ENCODE measurements around the gene TTLL7. TPM values are rescaled to one million over a fixed set of nuclear protein-coding genes. Genes with fewer than 3 reads are reported as not detected.
"Not testable (repeated sequence)": the region's sequence is repeated elsewhere in the genome, so short reads cannot be mapped to it uniquely, and the experiment has no call there.

Gene TTLL7
- total RNA-seq, 4 donors from 2014 or later, result 3.0 to 15.1 (median 4.4) TPM

DNA sequence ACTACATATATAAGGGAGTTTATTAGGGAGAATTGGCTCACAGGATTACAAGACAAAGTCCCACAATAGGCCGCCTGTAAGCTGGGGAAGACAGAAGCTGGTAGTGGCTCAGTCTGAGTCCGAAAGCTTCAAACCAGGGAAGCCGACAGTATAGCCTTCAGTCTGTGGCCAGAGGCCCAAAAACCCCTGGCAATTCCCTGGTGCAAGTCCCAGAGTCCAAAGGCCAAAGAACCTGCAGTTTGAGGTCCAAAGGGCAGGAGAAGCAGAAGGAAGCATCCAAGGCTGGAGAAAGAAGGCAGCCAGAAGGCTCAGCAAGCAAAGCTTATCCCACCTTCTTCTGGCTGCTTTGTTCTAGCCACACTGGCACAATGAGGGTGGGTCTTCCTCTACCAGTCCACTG, 13.9 kb downstream of the TTLL7 start:
- H3K4me3 ChIP-seq, result no peak overlapping the region
- intact Hi-C loops (cut with DNase I), result no loop called here
- H3K27me3 ChIP-seq, result no peaks in the 10 kb centered on the region
- H3K9me3 ChIP-seq, result peaks cover 0 to 7% (median 0%) of the 10 kb centered on the region in 3 donors
- no peaks in the 10 kb centered on the region for H3K4me1 ChIP-seq
- TF ChIP-seq, protein P1, sequence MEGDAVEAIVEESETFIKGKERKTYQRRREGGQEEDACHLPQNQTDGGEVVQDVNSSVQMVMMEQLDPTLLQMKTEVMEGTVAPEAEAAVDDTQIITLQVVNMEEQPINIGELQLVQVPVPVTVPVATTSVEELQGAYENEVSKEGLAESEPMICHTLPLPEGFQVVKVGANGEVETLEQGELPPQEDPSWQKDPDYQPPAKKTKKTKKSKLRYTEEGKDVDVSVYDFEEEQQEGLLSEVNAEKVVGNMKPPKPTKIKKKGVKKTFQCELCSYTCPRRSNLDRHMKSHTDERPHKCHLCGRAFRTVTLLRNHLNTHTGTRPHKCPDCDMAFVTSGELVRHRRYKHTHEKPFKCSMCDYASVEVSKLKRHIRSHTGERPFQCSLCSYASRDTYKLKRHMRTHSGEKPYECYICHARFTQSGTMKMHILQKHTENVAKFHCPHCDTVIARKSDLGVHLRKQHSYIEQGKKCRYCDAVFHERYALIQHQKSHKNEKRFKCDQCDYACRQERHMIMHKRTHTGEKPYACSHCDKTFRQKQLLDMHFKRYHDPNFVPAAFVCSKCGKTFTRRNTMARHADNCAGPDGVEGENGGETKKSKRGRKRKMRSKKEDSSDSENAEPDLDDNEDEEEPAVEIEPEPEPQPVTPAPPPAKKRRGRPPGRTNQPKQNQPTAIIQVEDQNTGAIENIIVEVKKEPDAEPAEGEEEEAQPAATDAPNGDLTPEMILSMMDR (IDR thresholded peaks at IDR 0.05), result no peak
- TF ChIP-seq POLR2A (IDR thresholded peaks at IDR 0.05), result no peak
- 86 to 94% methylated on average over 3 of the region's 3 CpGs for WGBS, 2 donors
- no peak for DNase-seq
- no peak overlapping the region for H3K27ac ChIP-seq
- H3K36me3 ChIP-seq, result no peaks in the 10 kb centered on the region

DNA sequence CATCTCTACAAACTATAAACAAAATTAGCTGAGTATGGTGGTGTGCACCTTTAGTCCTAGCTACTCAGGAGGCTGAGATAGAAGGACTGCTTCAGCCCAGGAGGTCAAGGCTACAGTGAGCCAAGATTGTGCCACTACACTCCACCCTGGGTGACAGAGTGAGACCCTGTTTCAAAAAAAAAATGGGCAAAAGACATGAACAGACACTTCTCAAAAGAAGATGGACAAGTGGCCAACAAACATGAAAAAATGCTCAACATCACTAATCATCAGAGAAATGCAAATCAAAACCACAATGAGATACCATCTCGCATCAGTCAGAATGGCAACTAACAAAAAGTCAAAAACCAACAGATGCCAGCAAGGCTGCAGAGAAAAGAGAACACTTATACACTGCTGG, 15.0 kb downstream of the TTLL7 start:
- DNase-seq; H3K9me3 ChIP-seq; H3K4me3 ChIP-seq; H3K27ac ChIP-seq; H3K4me1 ChIP-seq; H3K36me3 ChIP-seq; H3K27me3 ChIP-seq; intact Hi-C loops (cut with DNase I): not testable (repeated sequence)
- 75 to 90% methylated on average over 1 of the region's 1 CpG for WGBS, 2 donors

DNA sequence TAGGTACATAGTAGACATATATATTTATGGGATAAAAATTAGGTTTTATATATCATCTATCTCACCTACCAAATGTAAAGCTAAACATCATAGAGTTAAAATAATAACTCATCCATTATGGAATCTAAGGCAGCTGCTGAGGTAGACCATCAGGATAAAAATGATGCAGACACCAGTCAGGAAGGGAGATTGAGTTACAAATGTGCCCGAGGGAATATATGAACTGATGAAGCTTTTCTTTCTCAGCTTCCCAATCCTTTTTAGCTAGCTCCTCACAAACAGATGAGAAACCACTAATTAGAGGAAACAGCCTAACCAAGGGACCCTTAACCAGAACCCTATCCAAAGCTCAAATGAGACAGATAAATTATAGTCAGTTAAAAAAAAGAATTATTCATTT, 20.9 kb downstream of the TTLL7 start:
- no peak overlapping the region for H3K27ac ChIP-seq
- 83 to 89% methylated on average over 1 of the region's 1 CpG for WGBS, 2 donors

DNA sequence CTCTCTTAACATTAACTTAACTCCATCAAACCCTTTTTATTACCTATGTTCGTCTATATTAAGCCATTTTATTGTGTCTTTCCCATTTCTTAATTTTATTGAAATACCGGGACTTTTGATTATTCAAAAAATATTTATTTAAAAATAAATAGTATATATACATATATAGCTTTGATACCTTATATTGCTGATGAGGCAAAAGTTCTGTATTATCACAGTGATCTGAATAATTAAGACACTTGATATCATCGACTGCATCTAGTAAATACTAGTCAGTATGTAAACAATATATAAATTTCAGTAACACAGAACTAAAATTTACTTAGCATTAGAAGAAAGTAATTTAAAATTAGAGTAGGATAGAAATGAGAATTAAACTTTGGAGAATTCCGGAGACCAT, 22.0 kb downstream of the TTLL7 start:
- Histone ChIP-seq H3K4me1 (no peaks in the 10 kb centered on the region), H3K36me3 (no peaks in the 10 kb centered on the region), H3K9me3 (no peaks in the 10 kb centered on the region), H3K27ac (no peak overlapping the region), H3K4me3 (no peak overlapping the region), H3K27me3 (no peaks in the 10 kb centered on the region)
- TF ChIP-seq POLR2A (IDR thresholded peaks at IDR 0.05), result no peak
- TF ChIP-seq, protein P1 (IDR thresholded peaks at IDR 0.05), result no peak
- 79 to 89% methylated on average over 4 of the region's 4 CpGs for WGBS, 2 donors
- intact Hi-C loops (cut with DNase I), result no loop called here
- no peak for DNase-seq

More for the DNA sequence above, 20.9 kb downstream of the TTLL7 start:
- no peak for DNase-seq
- no peaks in the 10 kb centered on the region for H3K4me1 ChIP-seq
- TF ChIP-seq, protein P1 (IDR thresholded peaks at IDR 0.05), result no peak
- H3K36me3 ChIP-seq, result no peaks in the 10 kb centered on the region
- H3K4me3 ChIP-seq, result no peak overlapping the region
- H3K27me3 ChIP-seq, result no peaks in the 10 kb centered on the region
- intact Hi-C loops (cut with DNase I), result no loop called here
- H3K9me3 ChIP-seq, result no peaks in the 10 kb centered on the region

DNA sequence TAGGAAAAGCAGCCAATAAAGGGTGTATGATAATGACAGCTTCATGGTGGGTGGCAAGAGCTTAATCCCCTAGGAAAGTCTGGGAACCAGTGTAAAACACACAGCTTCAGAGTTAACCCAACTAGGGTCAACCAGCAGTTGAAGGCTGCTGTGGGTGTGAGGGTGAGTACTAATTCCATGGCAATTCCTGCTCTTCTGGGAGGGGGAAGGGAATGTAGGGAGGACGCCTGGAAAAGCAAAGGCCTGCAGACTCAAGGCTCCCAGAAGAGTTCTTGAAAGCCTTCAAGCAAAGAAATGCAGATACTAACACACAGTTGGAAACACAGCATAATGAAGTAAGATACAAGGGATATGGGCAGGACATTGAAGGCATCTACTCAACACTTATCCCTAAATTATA, 28.1 kb downstream of the TTLL7 start:
- Histone ChIP-seq H3K9me3 (no peaks in the 10 kb centered on the region), H3K27me3 (no peaks in the 10 kb centered on the region), H3K36me3 (no peaks in the 10 kb centered on the region), H3K4me1 (no peaks in the 10 kb centered on the region), H3K4me3 (no peak overlapping the region), H3K27ac (no peak overlapping the region)
- WGBS, 2 donors, result 70 to 75% methylated on average over 1 of the region's 1 CpG
- TF ChIP-seq, protein P1 (IDR thresholded peaks at IDR 0.05), result no peak
- TF ChIP-seq POLR2A (IDR thresholded peaks at IDR 0.05), result no peak
- intact Hi-C loops (cut with DNase I), result no loop called here
- no peak for DNase-seq

DNA sequence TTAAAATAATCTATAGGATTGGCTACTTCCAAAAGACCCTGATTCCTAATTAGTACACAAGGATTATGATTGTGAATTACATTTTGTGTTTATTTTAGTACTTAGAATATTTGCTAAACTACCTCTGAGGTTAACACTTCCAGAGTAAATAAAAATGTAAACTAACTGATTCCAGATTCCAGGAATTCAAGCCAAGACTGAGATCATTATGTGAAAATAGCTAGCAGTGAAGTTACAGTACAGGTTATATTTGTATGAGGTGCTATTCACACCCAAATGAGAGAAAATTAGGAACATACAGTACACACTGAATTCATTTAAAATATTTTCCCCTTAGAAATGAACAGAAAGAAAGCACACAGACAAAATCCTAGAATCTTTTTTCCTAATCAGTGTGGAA, 28.8 kb downstream of the TTLL7 start:
- Histone ChIP-seq H3K4me3 (no peak overlapping the region), H3K4me1 (no peaks in the 10 kb centered on the region), H3K27me3 (no peaks in the 10 kb centered on the region), H3K36me3 (no peaks in the 10 kb centered on the region), H3K9me3 (no peaks in the 10 kb centered on the region), H3K27ac (no peak overlapping the region)
- DNase-seq, result no peak
- intact Hi-C loops (cut with DNase I), result no loop called here
- TF ChIP-seq, protein P1 (IDR thresholded peaks at IDR 0.05), result no peak
- no peak for TF ChIP-seq POLR2A (IDR thresholded peaks at IDR 0.05)

Data from esophagus squamous epithelium (tissue), 5 donors.